ENCODE measurements around the gene SLC37A3. TPM values are rescaled to one million over a fixed set of nuclear protein-coding genes. Genes with fewer than 3 reads are reported as not detected.
"Not testable (repeated sequence)": the region's sequence is repeated elsewhere in the genome, so short reads cannot be mapped to it uniquely, and the experiment has no call there.

Gene SLC37A3
- total and polyA plus RNA-seq, 3 experiments from 2014 or later = 12.0 to 57.2 (median 56.6) TPM

GRCh38 chr7:140433396-140433795, 35.1 kb upstream of the SLC37A3 start:
- H3K9me3 ChIP-seq (ENCODE audit: low read length) = no peaks in the 10 kb centered on the region
- Mint-ChIP-seq H3K4me3 (no peak overlapping the region), H3K4me1 (no peaks in the 10 kb centered on the region), H3K9me3 (no peaks in the 10 kb centered on the region), H3K27me3 (peaks cover 0 to 1% of the 10 kb centered on the region in 2 donors), H3K36me3 (peaks cover 0 to 4% (median 0%) of the 10 kb centered on the region in 3 donors), H3K27ac (no peak overlapping the region)
- no peaks in the 10 kb centered on the region for H3K27me3 ChIP-seq (ENCODE audit: insufficient read depth, low read length, poor library complexity, severe bottlenecking)
- ChIA-PET POLR2A (no interaction called here), CTCF (no interaction called here)
- no peak for DNase-seq
- no peaks in the 10 kb centered on the region for H3K36me3 ChIP-seq (ENCODE audit: insufficient read depth, low read length)
- H3K4me1 ChIP-seq (ENCODE audit: insufficient read depth, low read length) = no peaks in the 10 kb centered on the region
- no peak overlapping the region for H3K27ac ChIP-seq (ENCODE audit: low read depth, low read length)
- no peak overlapping the region for H3K4me3 ChIP-seq (ENCODE audit: low read length)

DNA sequence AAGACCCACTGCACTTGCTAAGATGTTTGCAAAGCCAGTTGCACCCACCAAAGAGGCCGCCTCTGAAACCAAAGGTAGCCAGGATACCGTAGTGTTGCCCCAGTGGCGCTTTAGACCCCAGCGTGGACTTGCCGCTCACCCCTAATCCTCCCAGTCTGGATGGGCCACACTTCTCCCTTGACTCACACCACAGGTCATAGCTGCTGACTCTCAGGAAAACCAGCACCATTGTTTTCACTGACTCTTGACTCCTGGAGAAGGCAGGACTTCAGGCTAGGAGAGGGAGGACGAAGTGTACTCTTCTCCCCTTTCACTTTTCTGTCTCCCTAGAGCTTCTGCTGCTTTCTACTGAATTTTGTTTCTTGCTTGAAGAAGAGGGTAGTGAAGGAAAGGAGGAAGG, 27.8 kb upstream of the SLC37A3 start:
- POLR2A ChIA-PET = no interaction called here
- Mint-ChIP-seq H3K4me1 (no peaks in the 10 kb centered on the region), H3K9me3 (no peaks in the 10 kb centered on the region), H3K27ac (peak overlapping the region in 2 of 8 donors; percentile 1 to 44), H3K4me3 (no peak overlapping the region), H3K27me3 (peaks cover 0 to 3% of the 10 kb centered on the region in 2 donors), H3K36me3 (peaks cover 0 to 23% (median 3%) of the 10 kb centered on the region in 3 donors)
- Histone ChIP-seq H3K4me3 (ENCODE audit: low read length) (no peak overlapping the region), H3K27me3 (ENCODE audit: insufficient read depth, low read length, poor library complexity, severe bottlenecking) (no peaks in the 10 kb centered on the region), H3K9me3 (ENCODE audit: low read length) (no peaks in the 10 kb centered on the region), H3K27ac (ENCODE audit: low read depth, low read length) (no peak overlapping the region), H3K4me1 (ENCODE audit: insufficient read depth, low read length) (no peaks in the 10 kb centered on the region), H3K36me3 (ENCODE audit: insufficient read depth, low read length) (no peaks in the 10 kb centered on the region)
- CTCF ChIA-PET = interaction anchor here (0.6 kb wide), 1 partner anchor 15 kb away, joined by 3 read pairs; no protein-coding TSS in a partner anchor
- DNase-seq = no peak

- Mint-ChIP-seq H3K27me3 (peaks cover 0 to 3% of the 10 kb centered on the region in 2 donors), H3K9me3 (no peaks in the 10 kb centered on the region), H3K36me3 (peaks cover 0 to 23% (median 3%) of the 10 kb centered on the region in 3 donors), H3K27ac (no peak overlapping the region), H3K4me3 (no peak overlapping the region), H3K4me1 (no peaks in the 10 kb centered on the region)
- Histone ChIP-seq H3K27ac (ENCODE audit: low read depth, low read length) (no peak overlapping the region), H3K4me1 (ENCODE audit: insufficient read depth, low read length) (no peaks in the 10 kb centered on the region), H3K9me3 (ENCODE audit: low read length) (no peaks in the 10 kb centered on the region), H3K27me3 (ENCODE audit: insufficient read depth, low read length, poor library complexity, severe bottlenecking) (no peaks in the 10 kb centered on the region), H3K4me3 (ENCODE audit: low read length) (no peak overlapping the region), H3K36me3 (ENCODE audit: insufficient read depth, low read length) (no peaks in the 10 kb centered on the region)
- no peak for DNase-seq
- CTCF ChIA-PET = interaction anchor here (0.6 kb wide), 1 partner anchor 15 kb away, joined by 3 read pairs; no protein-coding TSS in a partner anchor
- POLR2A ChIA-PET = no interaction called here
Measured at GRCh38 chr7:140425718-140426117, 27.4 kb upstream of the SLC37A3 start.

- H3K4me3 ChIP-seq (ENCODE audit: low read length) = no peak overlapping the region
- no peaks in the 10 kb centered on the region for H3K9me3 ChIP-seq (ENCODE audit: low read length)
- DNase-seq = no peak
- H3K36me3 Mint-ChIP-seq = peaks cover 0 to 23% (median 3%) of the 10 kb centered on the region in 3 donors
- H3K36me3 ChIP-seq (ENCODE audit: insufficient read depth, low read length) = no peaks in the 10 kb centered on the region
- no peak overlapping the region for H3K27ac ChIP-seq (ENCODE audit: low read depth, low read length)
- H3K27me3 Mint-ChIP-seq = peaks cover 0 to 3% of the 10 kb centered on the region in 2 donors
- no peak overlapping the region for H3K27ac Mint-ChIP-seq
- H3K9me3 Mint-ChIP-seq = no peaks in the 10 kb centered on the region
- ChIA-PET CTCF (no interaction called here), POLR2A (no interaction called here)
- H3K4me1 Mint-ChIP-seq = no peaks in the 10 kb centered on the region
- no peaks in the 10 kb centered on the region for H3K27me3 ChIP-seq (ENCODE audit: insufficient read depth, low read length, poor library complexity, severe bottlenecking)
- H3K4me1 ChIP-seq (ENCODE audit: insufficient read depth, low read length) = no peaks in the 10 kb centered on the region
- H3K4me3 Mint-ChIP-seq = no peak overlapping the region
Measured at GRCh38 chr7:140423501-140423900, 25.2 kb upstream of the SLC37A3 start.

DNA sequence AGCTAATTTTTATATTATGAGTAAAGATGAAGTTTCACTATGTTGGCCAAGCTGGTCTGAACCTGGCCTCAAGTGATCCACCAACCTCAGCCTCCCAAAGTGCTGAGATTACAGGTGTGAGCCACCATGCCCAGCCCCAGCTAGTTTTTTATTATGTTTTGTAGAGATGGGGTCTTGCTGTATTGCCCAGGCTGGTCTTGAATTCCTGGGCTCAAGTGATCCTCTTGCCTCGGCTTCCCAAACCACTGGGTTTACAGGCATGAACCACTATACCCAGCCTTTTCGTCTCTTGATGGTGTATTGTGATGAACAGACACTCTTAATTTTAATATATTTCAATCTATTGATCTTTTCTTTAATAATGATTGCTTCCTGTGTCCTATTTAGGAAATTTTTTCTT, 23.2 kb upstream of the SLC37A3 start:
- Mint-ChIP-seq H3K4me3 (no peak overlapping the region), H3K36me3 (peaks cover 0 to 22% (median 3%) of the 10 kb centered on the region in 3 donors), H3K9me3 (no peaks in the 10 kb centered on the region), H3K4me1 (peaks cover 0 to 4% (median 3%) of the 10 kb centered on the region in 3 donors), H3K27me3 (peaks cover 0 to 3% of the 10 kb centered on the region in 2 donors), H3K27ac (no peak overlapping the region)
- Histone ChIP-seq H3K9me3 (ENCODE audit: low read length) (no peaks in the 10 kb centered on the region), H3K4me3 (ENCODE audit: low read length) (no peak overlapping the region), H3K36me3 (ENCODE audit: insufficient read depth, low read length) (no peaks in the 10 kb centered on the region), H3K4me1 (ENCODE audit: insufficient read depth, low read length) (no peaks in the 10 kb centered on the region), H3K27me3 (ENCODE audit: insufficient read depth, low read length, poor library complexity, severe bottlenecking) (no peaks in the 10 kb centered on the region), H3K27ac (ENCODE audit: low read depth, low read length) (no peak overlapping the region)
- ChIA-PET POLR2A (no interaction called here), CTCF (no interaction called here)
- no peak for DNase-seq

- Mint-ChIP-seq H3K9me3 (no peaks in the 10 kb centered on the region), H3K36me3 (peaks cover 7 to 29% (median 10%) of the 10 kb centered on the region in 3 donors), H3K4me3 (no peak overlapping the region), H3K4me1 (peaks cover 0 to 4% (median 3%) of the 10 kb centered on the region in 3 donors), H3K27me3 (no peaks in the 10 kb centered on the region), H3K27ac (peak overlapping the region in 1 of 8 donors; percentile 17)
- Histone ChIP-seq H3K9me3 (ENCODE audit: low read length) (no peaks in the 10 kb centered on the region), H3K27ac (ENCODE audit: low read depth, low read length) (no peak overlapping the region), H3K36me3 (ENCODE audit: insufficient read depth, low read length) (no peaks in the 10 kb centered on the region), H3K4me1 (ENCODE audit: insufficient read depth, low read length) (no peaks in the 10 kb centered on the region), H3K27me3 (ENCODE audit: insufficient read depth, low read length, poor library complexity, severe bottlenecking) (no peaks in the 10 kb centered on the region), H3K4me3 (ENCODE audit: low read length) (no peak overlapping the region)
- POLR2A ChIA-PET = no interaction called here
- DNase-seq = no peak
- CTCF ChIA-PET = no interaction called here
Measured at GRCh38 chr7:140418653-140419052, 20.3 kb upstream of the SLC37A3 start.

- H3K4me3 ChIP-seq (ENCODE audit: low read length); H3K27me3 Mint-ChIP-seq; POLR2A ChIA-PET; H3K9me3 Mint-ChIP-seq; H3K4me3 Mint-ChIP-seq; H3K27me3 ChIP-seq (ENCODE audit: insufficient read depth, low read length, poor library complexity, severe bottlenecking); CTCF ChIA-PET; H3K36me3 ChIP-seq (ENCODE audit: insufficient read depth, low read length); H3K4me1 ChIP-seq (ENCODE audit: insufficient read depth, low read length); DNase-seq; H3K9me3 ChIP-seq (ENCODE audit: low read length); H3K27ac Mint-ChIP-seq; H3K4me1 Mint-ChIP-seq; H3K27ac ChIP-seq (ENCODE audit: low read depth, low read length): not testable (repeated sequence)
- H3K36me3 Mint-ChIP-seq = peaks cover 7 to 30% (median 10%) of the 10 kb centered on the region in 3 donors
Measured at GRCh38 chr7:140418156-140418472, 19.8 kb upstream of the SLC37A3 start.

GRCh38 chr7:140417456-140418155, 19.3 kb upstream of the SLC37A3 start:
- no peak overlapping the region for H3K4me3 Mint-ChIP-seq
- DNase-seq = no peak
- H3K4me1 Mint-ChIP-seq = peaks cover 0 to 4% (median 3%) of the 10 kb centered on the region in 3 donors
- Histone ChIP-seq H3K27ac (ENCODE audit: low read depth, low read length) (no peak overlapping the region), H3K4me3 (ENCODE audit: low read length) (no peak overlapping the region), H3K9me3 (ENCODE audit: low read length) (no peaks in the 10 kb centered on the region), H3K27me3 (ENCODE audit: insufficient read depth, low read length, poor library complexity, severe bottlenecking) (no peaks in the 10 kb centered on the region), H3K36me3 (ENCODE audit: insufficient read depth, low read length) (no peaks in the 10 kb centered on the region), H3K4me1 (ENCODE audit: insufficient read depth, low read length) (no peaks in the 10 kb centered on the region)
- H3K9me3 Mint-ChIP-seq = no peaks in the 10 kb centered on the region
- H3K36me3 Mint-ChIP-seq = peaks cover 7 to 35% (median 12%) of the 10 kb centered on the region in 3 donors
- H3K27ac Mint-ChIP-seq = peak overlapping the region in 2 of 8 donors; percentile 44 to 61
- POLR2A ChIA-PET = interaction anchor here (0.5 kb wide), 1 partner anchor 21 kb away, joined by 5 read pairs; no protein-coding TSS in a partner anchor
- CTCF ChIA-PET = no interaction called here
- H3K27me3 Mint-ChIP-seq = no peaks in the 10 kb centered on the region

Measured in CD8-positive, alpha-beta memory T cell (primary cell).